ENCODE results near the gene VIL1. TPM values are rescaled to one million over a fixed set of nuclear protein-coding genes. Genes with fewer than 3 reads are reported as not detected.

Gene VIL1
- total and polyA plus RNA-seq, 12 donors: 0.09 to 4.5 (median 0.43) TPM; not detected in 6

GRCh38 chr2:218431878-218432277, 13.0 kb downstream of the VIL1 start:
- Histone ChIP-seq H3K27ac (no peak overlapping the region), H3K4me3 (no peak overlapping the region), H3K4me1 (replicated peaks in 1 of 2) (no peaks in the 10 kb centered on the region), H3K27me3 (no peaks in the 10 kb centered on the region), H3K9me3 (replicated peaks in 1 of 3) (no peaks in the 10 kb centered on the region), H3K36me3 (replicated peaks in 1 of 2) (no peaks in the 10 kb centered on the region)
- no peak for DNase-seq
- TF ChIP-seq CTCF (IDR thresholded peaks at IDR 0.05) (no peak), POLR2A (IDR thresholded peaks at IDR 0.05) (no peak)
- 79 to 94% (median 93%) methylated on average over 8 to 10 of the region's 10 CpGs for WGBS, 4 donors
- intact Hi-C loops (cut with DNase I): no loop called here

GRCh38 chr2:218432676-218433365, 13.9 kb downstream of the VIL1 start:
- intact Hi-C loops (cut with DNase I): no loop called here
- Histone ChIP-seq H3K4me3 (no peak overlapping the region), H3K4me1 (replicated peaks in 1 of 2) (no peaks in the 10 kb centered on the region), H3K27me3 (no peaks in the 10 kb centered on the region), H3K27ac (no peak overlapping the region), H3K36me3 (replicated peaks in 1 of 2) (no peaks in the 10 kb centered on the region), H3K9me3 (replicated peaks in 1 of 3) (no peaks in the 10 kb centered on the region)
- no peak for DNase-seq
- 90 to 99% (median 93%) methylated on average over 8 of the region's 8 CpGs for WGBS, 4 donors
- TF ChIP-seq POLR2A (IDR thresholded peaks at IDR 0.05): no peak
- no peak for TF ChIP-seq CTCF (IDR thresholded peaks at IDR 0.05)

- no peaks in the 10 kb centered on the region for H3K36me3 ChIP-seq (replicated peaks in 1 of 2)
- no peaks in the 10 kb centered on the region for H3K9me3 ChIP-seq (replicated peaks in 1 of 3)
- TF ChIP-seq CTCF (IDR thresholded peaks at IDR 0.05): no peak
- no peak for TF ChIP-seq POLR2A (IDR thresholded peaks at IDR 0.05)
- no peak overlapping the region for H3K4me3 ChIP-seq
- no peaks in the 10 kb centered on the region for H3K27me3 ChIP-seq
- no peak for DNase-seq
- intact Hi-C loops (cut with DNase I): no loop called here
- 88 to 93% (median 89%) methylated on average over 8 to 9 of the region's 9 CpGs for WGBS, 4 donors
- H3K4me1 ChIP-seq (replicated peaks in 1 of 2): no peaks in the 10 kb centered on the region
- no peak overlapping the region for H3K27ac ChIP-seq
Measured at GRCh38 chr2:218434456-218434855, 15.5 kb downstream of the VIL1 start.

GRCh38 chr2:218435003-218435982, 16.4 kb downstream of the VIL1 start:
- Histone ChIP-seq H3K27ac (no peak overlapping the region), H3K9me3 (replicated peaks in 1 of 3) (no peaks in the 10 kb centered on the region), H3K27me3 (no peaks in the 10 kb centered on the region), H3K36me3 (replicated peaks in 1 of 2) (no peaks in the 10 kb centered on the region), H3K4me3 (no peak overlapping the region), H3K4me1 (replicated peaks in 1 of 2) (no peaks in the 10 kb centered on the region)
- intact Hi-C loops (cut with DNase I): no loop called here
- TF ChIP-seq POLR2A (IDR thresholded peaks at IDR 0.05) (no peak), CTCF (IDR thresholded peaks at IDR 0.05) (no peak)
- 90 to 97% (median 93%) methylated on average over 10 to 11 of the region's 11 CpGs for WGBS, 4 donors
- no peak for DNase-seq

Measured in adrenal gland (tissue), 12 donors.